Stromal cell of bone marrow (primary cell): ENCODE measurements around the gene ACAA2.
"Not testable (repeated sequence)": the region's sequence is repeated elsewhere in the genome, so short reads cannot be mapped to it uniquely, and the experiment has no call there.

Experiments
- DNase-seq: peaks from one replicate; pipeline ENCODE4 v3.0.0-alpha.2; 2012; ENCODE audit warnings: low read depth

Gene ACAA2

GRCh38 chr18:49812286-49813068, 856 bp downstream of the ACAA2 start:
- peak; percentile 6 for DNase-seq

GRCh38 chr18:49811151-49811938, 2.0 kb downstream of the ACAA2 start:
- no peak for DNase-seq

- DNase-seq = not testable (repeated sequence)
Measured at GRCh38 chr18:49808553-49809191, 4.7 kb downstream of the ACAA2 start.

GRCh38 chr18:49804096-49804495, 9.2 kb downstream of the ACAA2 start:
- no peak for DNase-seq

GRCh38 chr18:49802623-49803022, 10.7 kb downstream of the ACAA2 start:
- DNase-seq = no peak

- DNase-seq = not testable (repeated sequence)
Measured at GRCh38 chr18:49800491-49800890, 12.8 kb downstream of the ACAA2 start.

- not testable (repeated sequence) for DNase-seq
Measured at GRCh38 chr18:49799806-49800205, 13.5 kb downstream of the ACAA2 start.

- DNase-seq = no peak
Measured at GRCh38 chr18:49798001-49798400, 15.3 kb downstream of the ACAA2 start.

- no peak for DNase-seq
Measured at GRCh38 chr18:49795612-49796552, 17.5 kb downstream of the ACAA2 start.

GRCh38 chr18:49794743-49795142, 18.6 kb downstream of the ACAA2 start:
- no peak for DNase-seq

GRCh38 chr18:49789560-49790134, 23.7 kb downstream of the ACAA2 start:
- not testable (repeated sequence) for DNase-seq

GRCh38 chr18:49788327-49788898, 24.9 kb downstream of the ACAA2 start:
- DNase-seq = no peak

GRCh38 chr18:49786019-49786720, 27.2 kb downstream of the ACAA2 start:
- DNase-seq = no peak

- DNase-seq = no peak
Measured at GRCh38 chr18:49784427-49785185, 28.7 kb downstream of the ACAA2 start.

GRCh38 chr18:49783631-49784030, 29.7 kb downstream of the ACAA2 start:
- not testable (repeated sequence) for DNase-seq

- DNase-seq = no peak
Measured at GRCh38 chr18:49778826-49779465, 34.4 kb downstream of the ACAA2 start.

- DNase-seq = no peak
Measured at GRCh38 chr18:49769047-49769728, 44.1 kb downstream of the ACAA2 start.

GRCh38 chr18:49768051-49768391, 45.3 kb downstream of the ACAA2 start:
- peak; percentile 47 for DNase-seq
